ENCODE measurements around the gene TWIST2. TPM values are rescaled to one million over a fixed set of nuclear protein-coding genes. Genes with fewer than 3 reads are reported as not detected.

The TWIST2 gene
- total RNA-seq, 2 experiments from 2014 or later = not detected

DNA sequence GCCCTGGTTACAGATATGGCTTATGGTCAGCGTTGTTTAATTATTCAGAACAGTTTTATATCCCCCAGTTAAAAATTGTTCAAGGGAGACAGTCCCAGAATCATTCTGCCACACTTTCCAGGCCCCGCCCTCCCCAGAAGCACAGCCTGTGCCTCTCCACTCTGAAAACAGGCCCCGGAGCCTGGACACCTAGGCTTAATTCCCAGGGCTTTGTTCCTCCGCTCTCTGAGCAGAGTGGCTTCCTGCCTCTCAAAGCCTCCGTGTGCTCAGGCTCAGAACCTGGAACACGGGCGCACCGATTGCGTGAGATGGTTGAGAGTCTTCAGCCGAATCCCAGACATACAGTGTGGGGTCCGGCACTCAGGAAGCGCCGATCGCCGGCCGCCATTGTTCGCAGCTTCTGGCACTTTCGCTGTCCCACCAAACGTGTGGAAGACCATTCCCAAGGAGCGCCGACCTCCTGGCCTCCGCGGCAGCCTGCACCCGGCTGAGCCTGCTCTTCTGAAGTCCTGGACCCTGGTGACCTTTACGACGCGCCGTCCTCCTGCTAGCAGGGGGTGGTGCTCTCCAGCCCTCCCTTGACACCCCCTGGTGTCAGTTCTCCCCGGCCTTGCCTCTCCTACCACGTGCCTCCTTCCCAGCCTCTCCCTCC lies 45.6 kb downstream of the TWIST2 start:
- no peaks in the 10 kb centered on the region for H3K4me1 Mint-ChIP-seq (ENCODE audit: low read depth)
- DNase-seq = no peak
- ChIA-PET POLR2A (no interaction called here), CTCF (no interaction called here)
- H3K36me3 Mint-ChIP-seq = no peaks in the 10 kb centered on the region
- H3K27ac Mint-ChIP-seq = no peak overlapping the region
- H3K9me3 Mint-ChIP-seq = no peaks in the 10 kb centered on the region
- intact Hi-C loops (cut with micrococcal nuclease) = no loop called here
- peaks cover 2% of the 10 kb centered on the region for H3K27me3 Mint-ChIP-seq
- no peak overlapping the region for H3K4me3 Mint-ChIP-seq

DNA sequence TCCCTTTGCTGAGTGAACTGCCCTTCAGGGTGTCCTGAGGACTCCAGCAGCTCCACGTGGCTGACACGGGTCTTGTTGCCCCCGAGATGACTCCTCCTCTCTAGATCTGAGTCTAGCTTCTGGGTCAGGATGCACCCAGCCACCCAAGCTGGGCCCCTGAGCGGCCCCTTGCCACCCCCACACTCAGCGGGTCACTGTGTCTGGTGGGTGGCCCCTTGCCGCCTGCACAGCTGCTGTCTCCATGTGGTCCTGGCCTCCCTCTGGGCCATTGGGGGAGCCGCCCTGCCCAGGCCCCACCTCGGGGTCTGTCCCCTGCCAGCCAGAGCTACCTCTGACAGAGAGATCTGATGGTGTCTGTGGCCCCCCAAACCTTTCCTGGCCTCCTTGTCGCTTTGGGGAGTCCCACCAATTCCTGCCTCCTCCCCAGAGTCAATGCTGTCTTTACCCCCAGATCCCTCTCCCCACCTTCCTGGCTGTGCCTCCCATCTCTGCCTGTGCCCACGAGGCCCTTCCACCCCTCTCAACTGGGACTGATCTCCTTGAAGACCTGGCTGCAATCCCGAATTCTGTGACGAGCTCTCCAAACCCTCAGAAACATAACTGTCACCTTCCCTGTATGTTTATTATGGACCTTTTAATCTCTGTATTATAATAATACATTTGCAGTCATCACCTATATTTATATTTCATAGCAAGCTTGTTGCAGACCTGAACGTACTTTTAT lies 46.5 kb downstream of the TWIST2 start:
- Mint-ChIP-seq H3K4me1 (ENCODE audit: low read depth) (no peaks in the 10 kb centered on the region), H3K36me3 (no peaks in the 10 kb centered on the region), H3K4me3 (no peak overlapping the region), H3K27me3 (peaks cover 5% of the 10 kb centered on the region), H3K27ac (no peak overlapping the region), H3K9me3 (no peaks in the 10 kb centered on the region)
- ChIA-PET POLR2A (no interaction called here), CTCF (no interaction called here)
- DNase-seq = no peak
- intact Hi-C loops (cut with micrococcal nuclease) = no loop called here

DNA sequence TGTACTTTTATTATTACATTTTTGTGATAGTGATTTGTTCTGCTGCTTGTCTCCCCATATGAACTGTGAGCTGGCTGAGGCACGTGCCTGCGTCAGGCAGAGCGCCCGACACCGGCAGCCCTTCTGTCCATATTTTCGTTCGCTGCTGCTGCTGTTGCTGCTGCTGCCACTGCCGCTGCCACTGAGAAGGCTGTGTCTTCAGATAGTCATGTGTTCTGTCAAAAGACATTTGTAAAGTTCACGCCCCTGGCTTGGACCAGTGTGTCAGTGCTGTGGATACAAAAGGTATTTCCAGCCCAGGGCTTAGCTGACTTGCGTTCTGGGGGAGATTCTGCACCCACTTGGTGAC lies 47.0 kb downstream of the TWIST2 start:
- DNase-seq = no peak
- Mint-ChIP-seq H3K4me1 (ENCODE audit: low read depth) (no peaks in the 10 kb centered on the region), H3K36me3 (no peaks in the 10 kb centered on the region), H3K27ac (no peak overlapping the region), H3K27me3 (peaks cover 5% of the 10 kb centered on the region), H3K9me3 (no peaks in the 10 kb centered on the region), H3K4me3 (no peak overlapping the region)
- ChIA-PET POLR2A (no interaction called here), CTCF (no interaction called here)
- intact Hi-C loops (cut with micrococcal nuclease) = no loop called here

DNA sequence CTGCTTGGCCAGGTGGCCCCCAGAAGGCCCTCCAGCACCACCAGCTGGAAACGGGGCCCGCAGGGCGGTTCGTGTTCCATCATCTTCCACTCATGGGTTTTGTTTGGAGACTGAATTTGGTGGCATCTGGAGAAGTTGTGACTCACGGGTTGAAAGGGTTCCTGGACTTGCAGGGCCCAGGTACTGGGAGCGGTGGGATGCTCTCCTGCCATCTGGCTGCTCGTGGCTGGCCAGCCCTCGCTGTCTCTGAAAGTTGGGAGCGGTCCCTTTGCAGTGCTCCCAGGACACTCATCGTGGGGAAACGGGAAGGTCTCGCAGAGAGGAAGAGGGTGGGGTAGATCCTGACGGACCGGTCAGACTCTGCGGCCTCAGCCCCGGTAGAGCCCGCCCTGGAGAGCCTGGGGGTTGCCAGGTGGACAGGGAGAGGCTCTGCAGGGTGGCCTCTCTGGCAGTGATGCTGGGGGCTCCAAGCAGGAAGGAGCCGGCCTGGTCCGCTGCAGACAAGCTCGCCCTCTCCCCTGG lies 47.5 kb downstream of the TWIST2 start:
- Mint-ChIP-seq H3K27me3 (peaks cover 6% of the 10 kb centered on the region), H3K36me3 (no peaks in the 10 kb centered on the region), H3K4me3 (no peak overlapping the region), H3K27ac (no peak overlapping the region), H3K4me1 (ENCODE audit: low read depth) (no peaks in the 10 kb centered on the region), H3K9me3 (no peaks in the 10 kb centered on the region)
- intact Hi-C loops (cut with micrococcal nuclease) = no loop called here
- ChIA-PET POLR2A (no interaction called here), CTCF (interaction anchor here (0.6 kb wide), 1 partner anchor 276 kb away, joined by 3 read pairs; no protein-coding TSS in a partner anchor)
- no peak for DNase-seq

DNA sequence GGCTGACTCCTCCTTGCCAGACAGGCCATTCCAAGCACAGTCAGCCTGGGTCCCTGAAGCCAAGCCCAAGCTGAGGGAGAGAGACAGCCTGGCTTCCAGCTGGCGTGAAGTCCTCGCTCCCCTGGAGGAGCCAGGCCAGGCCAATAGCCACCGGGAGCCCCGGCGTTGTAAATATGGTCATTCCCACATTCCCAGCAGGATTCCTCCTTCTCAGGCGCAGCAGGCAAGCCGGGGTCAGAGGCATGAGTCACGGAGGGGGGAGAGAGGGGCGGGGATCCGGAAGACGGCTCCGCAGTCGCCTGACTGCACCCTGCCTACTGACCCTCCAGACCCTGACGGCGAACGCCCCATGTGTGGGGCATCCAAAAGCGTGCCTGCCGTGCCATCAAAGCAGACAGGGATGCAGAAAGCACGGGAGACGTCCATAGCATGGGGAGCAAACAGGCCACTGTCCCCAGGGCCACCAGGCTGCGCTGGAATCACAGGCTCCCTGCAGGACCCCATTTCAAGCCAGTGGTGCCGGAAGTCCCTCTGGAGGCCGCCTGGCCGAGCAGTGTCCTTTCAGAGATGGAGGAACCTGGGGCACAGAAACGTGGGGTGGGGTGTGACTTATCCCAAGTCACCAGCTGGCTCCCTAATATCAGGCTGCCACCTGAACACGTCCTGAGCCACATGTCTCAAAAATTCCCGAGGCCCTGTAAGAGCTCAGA lies 48.2 kb downstream of the TWIST2 start:
- H3K27ac Mint-ChIP-seq = no peak overlapping the region
- intact Hi-C loops (cut with micrococcal nuclease) = no loop called here
- no peak overlapping the region for H3K4me3 Mint-ChIP-seq
- no peaks in the 10 kb centered on the region for H3K9me3 Mint-ChIP-seq
- ChIA-PET CTCF (interaction anchor here (0.6 kb wide), 1 partner anchor 275 kb away, joined by 3 read pairs; no protein-coding TSS in a partner anchor), POLR2A (no interaction called here)
- H3K27me3 Mint-ChIP-seq = peaks cover 8% of the 10 kb centered on the region
- no peaks in the 10 kb centered on the region for H3K4me1 Mint-ChIP-seq (ENCODE audit: low read depth)
- no peaks in the 10 kb centered on the region for H3K36me3 Mint-ChIP-seq
- no peak for DNase-seq

DNA sequence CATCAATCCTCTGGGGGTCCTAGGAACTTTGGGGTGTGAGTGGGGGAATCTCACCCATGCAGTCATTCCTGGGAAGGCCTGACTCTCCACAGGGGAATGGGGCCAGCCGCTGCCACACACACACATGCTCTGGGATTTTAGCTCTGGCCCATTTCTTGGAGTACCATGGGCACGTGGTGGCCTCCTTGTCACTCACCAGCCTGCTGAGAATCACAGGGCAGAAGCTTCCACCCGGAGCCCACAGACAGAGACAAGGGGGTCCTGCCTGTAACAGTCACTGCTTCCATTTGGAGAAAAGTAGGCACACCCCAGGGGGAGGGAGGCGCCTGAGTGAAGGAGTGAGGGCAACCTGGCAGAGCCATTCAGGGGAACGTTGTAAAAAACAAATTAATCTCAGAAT lies 48.8 kb downstream of the TWIST2 start:
- no peak overlapping the region for H3K4me3 Mint-ChIP-seq
- no peaks in the 10 kb centered on the region for H3K4me1 Mint-ChIP-seq (ENCODE audit: low read depth)
- peaks cover 9% of the 10 kb centered on the region for H3K27me3 Mint-ChIP-seq
- H3K27ac Mint-ChIP-seq = no peak overlapping the region
- DNase-seq = no peak
- intact Hi-C loops (cut with micrococcal nuclease) = no loop called here
- POLR2A ChIA-PET = no interaction called here
- CTCF ChIA-PET = no interaction called here
- no peaks in the 10 kb centered on the region for H3K36me3 Mint-ChIP-seq
- H3K9me3 Mint-ChIP-seq = no peaks in the 10 kb centered on the region

DNA sequence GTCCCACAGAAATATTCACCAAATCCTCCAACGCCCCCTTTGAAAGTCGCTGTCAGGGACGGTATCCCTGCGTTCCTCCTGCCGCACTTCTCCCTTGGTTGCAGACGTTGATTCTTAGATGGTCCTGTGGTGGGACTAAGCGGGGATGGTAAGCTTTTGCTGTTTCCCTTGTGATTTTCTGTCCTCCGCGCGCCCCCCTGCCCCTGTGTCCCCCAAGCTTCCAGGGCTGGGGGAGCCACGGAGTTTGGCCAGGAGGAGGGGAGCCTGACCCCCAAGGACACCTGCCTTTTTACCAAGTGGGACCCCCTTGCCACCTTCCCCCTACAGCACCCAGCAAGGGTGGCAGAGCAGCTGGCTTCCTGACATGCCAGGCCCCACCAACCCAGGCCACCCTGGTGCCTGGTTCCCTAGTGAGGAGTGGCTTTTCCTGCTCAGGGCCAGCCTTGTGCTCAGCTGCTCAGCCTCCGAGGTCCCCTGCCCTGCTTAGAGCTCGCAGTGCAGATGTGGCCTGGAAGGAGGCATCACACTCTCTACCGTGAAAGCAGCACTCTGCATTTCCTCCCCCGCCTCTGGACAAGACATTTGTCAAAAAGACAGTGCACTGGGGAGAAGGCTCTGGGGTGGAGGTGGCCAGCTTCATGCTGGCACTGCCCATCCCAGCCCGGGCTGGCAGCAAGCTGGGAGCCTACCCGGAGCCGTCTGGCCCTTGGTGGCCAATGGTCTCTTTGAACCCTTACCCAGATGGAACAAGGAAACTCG lies 49.4 kb downstream of the TWIST2 start:
- Mint-ChIP-seq H3K27me3 (peaks cover 9% of the 10 kb centered on the region), H3K9me3 (no peaks in the 10 kb centered on the region), H3K4me3 (no peak overlapping the region), H3K27ac (no peak overlapping the region), H3K36me3 (no peaks in the 10 kb centered on the region), H3K4me1 (ENCODE audit: low read depth) (no peaks in the 10 kb centered on the region)
- ChIA-PET CTCF (no interaction called here), POLR2A (no interaction called here)
- DNase-seq = no peak
- intact Hi-C loops (cut with micrococcal nuclease) = no loop called here

DNA sequence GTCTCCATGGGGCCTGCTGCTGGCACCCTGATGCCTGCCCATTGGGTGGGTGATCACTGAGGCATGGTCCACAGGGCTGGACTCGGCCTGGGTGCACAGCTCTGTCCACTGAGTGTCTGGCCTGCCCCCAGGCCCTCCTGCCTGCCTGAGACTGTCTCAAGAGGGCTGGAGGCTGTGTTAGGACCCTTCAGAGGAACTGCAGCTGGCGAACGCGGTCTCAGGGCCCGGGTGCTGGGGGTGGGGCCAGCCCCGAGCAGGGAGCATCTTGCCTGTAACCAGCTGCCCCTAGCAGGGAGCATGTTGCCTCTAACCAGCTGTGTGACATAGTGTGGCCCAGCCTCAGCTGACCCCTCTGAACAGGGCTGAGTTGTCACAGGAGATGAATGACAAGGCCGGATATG lies 50.0 kb downstream of the TWIST2 start:
- Mint-ChIP-seq H3K4me1 (ENCODE audit: low read depth) (no peaks in the 10 kb centered on the region), H3K36me3 (no peaks in the 10 kb centered on the region)
- POLR2A ChIA-PET = no interaction called here

DNA sequence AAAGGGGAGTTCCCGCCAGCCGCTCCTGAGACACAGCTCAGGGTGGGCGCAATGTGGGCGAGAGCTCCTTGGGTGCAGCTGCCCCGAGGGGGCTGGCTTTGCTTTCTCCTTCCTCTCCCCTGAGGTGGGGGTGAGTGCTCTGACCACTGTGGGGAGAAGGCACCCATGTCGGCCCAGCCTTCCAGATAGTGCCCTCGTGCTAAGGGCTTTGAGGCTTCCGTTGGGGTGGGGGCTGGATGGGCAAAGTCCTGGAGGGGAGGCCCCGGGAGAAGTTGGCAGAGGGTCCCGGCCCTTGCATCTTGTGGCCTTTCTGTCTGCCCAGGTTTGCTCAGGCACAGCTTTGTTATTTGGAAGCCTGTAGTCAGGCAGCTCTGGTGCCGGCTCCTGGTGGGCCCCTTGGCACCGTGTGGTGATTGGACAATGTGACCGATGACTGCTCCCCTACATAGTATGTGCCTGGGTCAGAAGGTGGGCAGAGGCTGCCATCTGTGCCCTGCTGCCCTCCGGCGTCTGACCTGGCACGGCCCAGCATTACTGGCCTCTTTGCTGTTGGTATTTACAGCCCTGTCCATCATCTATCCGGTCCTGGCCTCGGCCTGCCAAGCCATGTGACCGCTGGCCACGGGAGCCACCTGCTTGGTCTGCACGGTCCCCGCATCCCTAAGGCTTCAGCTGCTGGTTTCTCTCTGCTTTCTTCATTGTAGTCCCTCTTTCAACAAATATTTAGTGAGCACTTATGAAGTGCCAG lies 50.8 kb downstream of the TWIST2 start:
- ChIA-PET POLR2A (interaction anchor here (0.6 kb wide), 2 partner anchors 13 to 500 kb away, joined by 4 read pairs; no protein-coding TSS in a partner anchor), CTCF (no interaction called here)
- no peak for DNase-seq
- intact Hi-C loops (cut with micrococcal nuclease) = no loop called here
- Mint-ChIP-seq H3K4me1 (ENCODE audit: low read depth) (no peaks in the 10 kb centered on the region), H3K27ac (no peak overlapping the region), H3K4me3 (no peak overlapping the region), H3K9me3 (no peaks in the 10 kb centered on the region), H3K27me3 (peaks cover 9% of the 10 kb centered on the region), H3K36me3 (no peaks in the 10 kb centered on the region)

More for the DNA sequence above, 50.0 kb downstream of the TWIST2 start:
- Mint-ChIP-seq H3K9me3 (no peaks in the 10 kb centered on the region), H3K27ac (no peak overlapping the region), H3K4me3 (no peak overlapping the region), H3K27me3 (peaks cover 9% of the 10 kb centered on the region)
- CTCF ChIA-PET = no interaction called here
- intact Hi-C loops (cut with micrococcal nuclease) = no loop called here
- no peak for DNase-seq

DNA sequence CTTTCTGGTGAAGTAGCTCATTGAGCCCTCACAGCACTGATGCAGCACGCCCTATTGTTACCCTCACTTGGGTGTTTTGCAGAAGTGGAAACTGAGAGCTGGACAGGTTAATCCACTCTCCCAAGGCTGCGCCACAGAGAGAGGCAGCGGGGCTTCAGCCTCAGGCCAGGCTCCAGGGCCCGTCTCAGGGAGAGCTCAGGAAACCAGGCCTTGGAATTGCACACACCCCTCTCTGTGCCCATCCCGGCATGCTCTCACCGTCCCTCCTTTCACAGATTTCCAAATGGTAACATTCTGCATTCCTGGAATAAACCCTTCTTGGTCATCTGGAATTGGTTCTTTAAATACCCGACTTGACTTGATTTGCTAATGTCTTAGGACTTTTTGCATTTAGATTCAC lies 51.5 kb downstream of the TWIST2 start:
- ChIA-PET POLR2A (no interaction called here), CTCF (no interaction called here)
- Mint-ChIP-seq H3K36me3 (no peaks in the 10 kb centered on the region), H3K9me3 (no peaks in the 10 kb centered on the region), H3K4me1 (ENCODE audit: low read depth) (no peaks in the 10 kb centered on the region), H3K27me3 (peaks cover 9% of the 10 kb centered on the region), H3K4me3 (no peak overlapping the region), H3K27ac (no peak overlapping the region)
- intact Hi-C loops (cut with micrococcal nuclease) = no loop called here
- no peak for DNase-seq

DNA sequence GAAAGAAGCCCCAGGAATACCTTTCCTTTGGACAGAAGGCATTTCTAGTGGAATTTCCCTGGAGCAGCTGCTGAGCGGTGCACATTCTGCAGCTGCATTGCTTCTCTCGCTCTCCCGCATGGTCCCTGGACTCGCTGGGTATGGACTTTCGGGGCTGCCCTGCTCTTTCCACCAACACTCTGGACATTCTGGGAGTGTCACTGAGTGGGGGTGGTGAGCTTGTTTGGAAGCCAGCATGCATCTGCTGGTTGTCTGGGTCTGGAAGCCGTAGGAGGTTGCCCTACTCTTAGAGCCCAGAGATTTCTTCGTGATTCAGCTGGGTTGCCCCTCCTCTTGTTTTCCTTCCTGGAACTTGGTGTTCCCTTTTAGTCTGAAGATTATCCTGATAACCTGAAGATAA lies 52.6 kb downstream of the TWIST2 start:
- H3K27me3 Mint-ChIP-seq = peaks cover 9% of the 10 kb centered on the region
- ChIA-PET CTCF (no interaction called here), POLR2A (no interaction called here)
- intact Hi-C loops (cut with micrococcal nuclease) = no loop called here
- no peak overlapping the region for H3K4me3 Mint-ChIP-seq
- no peak for DNase-seq
- no peak overlapping the region for H3K27ac Mint-ChIP-seq
- no peaks in the 10 kb centered on the region for H3K36me3 Mint-ChIP-seq
- no peaks in the 10 kb centered on the region for H3K4me1 Mint-ChIP-seq (ENCODE audit: low read depth)
- H3K9me3 Mint-ChIP-seq = no peaks in the 10 kb centered on the region

Measured in activated CD4-positive, alpha-beta memory T cell treated with anti-CD3 and anti-CD28 coated beads for 36 hours (primary cell).